DND-41 (cell line): ENCODE measurements around the gene TM9SF4.
"Not testable (repeated sequence)": the region's sequence is repeated elsewhere in the genome, so short reads cannot be mapped to it uniquely, and the experiment has no call there.

ENCODE experiments used
- ATAC-seq: fragments of 200-7000 bp; cut with Tn5 transposase; 3 replicates; pipeline ENCODE4 v1.9.1; 2021; ENCODE audit warnings: low read depth; ENCODE audit not compliant: insufficient read depth
- DNase-seq: peaks from one replicate; pipeline ENCODE4 v3.0.0-alpha.2; 2020
- H2AFZ ChIP-seq: 2 replicates; pipeline ENCODE4 v1.6.0; 2012; ENCODE audit warnings: low read depth, low read length
- H3K27ac ChIP-seq: 2 replicates; pipeline ENCODE4 v1.5.1; 2012; ENCODE audit warnings: low read length, inconsistent platforms
- H3K27me3 ChIP-seq: fragments of 200-600 bp; sonication (generic); 2 replicates; pipeline ENCODE4 v1.6.0; 2012; ENCODE audit warnings: low read length, mild to moderate bottlenecking, inconsistent platforms; ENCODE audit not compliant: insufficient read depth, poor library complexity
- H3K36me3 ChIP-seq: 2 replicates; pipeline ENCODE4 v1.5.1; 2012; ENCODE audit warnings: low read length, inconsistent platforms; ENCODE audit not compliant: insufficient read depth
- H3K4me1 ChIP-seq: 2 replicates; pipeline ENCODE4 v1.5.1; 2012; ENCODE audit warnings: mild to moderate bottlenecking, low read length; ENCODE audit not compliant: insufficient read depth
- H3K4me2 ChIP-seq: 2 replicates; pipeline ENCODE4 v1.6.0; 2012; ENCODE audit warnings: mild to moderate bottlenecking, moderate library complexity, low read length, inconsistent platforms; ENCODE audit not compliant: insufficient read depth
- H3K4me3 ChIP-seq, 2 experiments: fragments of 200-600 bp in 1 of 2; shearing (Covaris generic) in 1 of 2; 2 replicates each; pipeline ENCODE4 v1.5.1; 2012 to 2016; ENCODE audit warnings: inconsistent platforms in 2 of 2, low read length in 2 of 2, mild to moderate bottlenecking in 2 of 2, low read depth in 1 of 2, moderate library complexity in 1 of 2
- H3K79me2 ChIP-seq: 2 replicates; pipeline ENCODE4 v1.6.0; 2012; ENCODE audit warnings: low read length, inconsistent platforms; ENCODE audit not compliant: insufficient read depth
- H3K9ac ChIP-seq: 2 replicates; pipeline ENCODE4 v1.6.0; 2012; ENCODE audit warnings: low read depth, mild to moderate bottlenecking, inconsistent platforms, low read length, moderate library complexity
- H3K9me3 ChIP-seq: 2 replicates; pipeline ENCODE4 v1.5.1; 2012; ENCODE audit warnings: low read length, moderate library complexity, mild to moderate bottlenecking, inconsistent platforms; ENCODE audit not compliant: insufficient read depth, severe bottlenecking
- H4K20me1 ChIP-seq: 2 replicates; pipeline ENCODE4 v1.6.0; 2012; ENCODE audit warnings: low read length; ENCODE audit not compliant: insufficient read depth
- EZH2 ChIP-seq: IDR thresholded peaks from 3 replicates; pipeline ENCODE4 v1.6.1; 2012; ENCODE audit warnings: borderline replicate concordance, low read depth, mild to moderate bottlenecking, moderate library complexity, low read length, inconsistent platforms; ENCODE audit not compliant: severe bottlenecking
- TF ChIP-seq, protein P1 (sequence below): IDR thresholded peaks from 2 replicates; pipeline ENCODE4 v1.5.1; 2012; ENCODE audit warnings: borderline replicate concordance, low read length, moderate library complexity, mild to moderate bottlenecking; ENCODE audit not compliant: poor library complexity, severe bottlenecking; ENCODE audit errors: extremely low read depth

Gene TM9SF4

DNA sequence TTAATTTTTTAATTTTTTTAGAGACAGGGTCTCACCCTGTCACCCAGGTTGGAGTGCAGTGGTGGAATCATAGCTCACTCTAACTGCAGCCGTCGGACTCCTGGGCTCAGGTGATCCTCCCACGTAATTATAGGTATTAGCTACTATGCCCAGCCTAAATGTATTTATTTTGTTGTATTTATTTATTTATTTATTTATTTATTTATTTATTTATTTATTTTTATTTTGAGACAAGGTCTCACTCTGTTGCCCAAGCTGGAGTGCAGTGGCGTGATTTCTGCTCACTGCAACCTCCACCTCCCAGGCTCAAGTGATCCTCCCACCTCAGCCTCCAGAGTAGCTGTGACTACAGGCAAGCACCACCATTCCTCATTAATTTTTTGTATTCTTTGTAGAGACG is 8.9 kb downstream of the TM9SF4 start:
- not testable (repeated sequence) for H3K4me2 ChIP-seq, H3K4me3 ChIP-seq, H3K4me1 ChIP-seq, H3K27ac ChIP-seq, H3K27me3 ChIP-seq, DNase-seq, H3K9ac ChIP-seq, H2AFZ ChIP-seq, ATAC-seq, H3K9me3 ChIP-seq
- Histone ChIP-seq H4K20me1 (peaks cover 26% of the 10 kb centered on the region), H3K79me2 (peaks cover 80% of the 10 kb centered on the region), H3K36me3 (peaks cover 14% of the 10 kb centered on the region; the same call in 1 of the 2 replicates)

DNA sequence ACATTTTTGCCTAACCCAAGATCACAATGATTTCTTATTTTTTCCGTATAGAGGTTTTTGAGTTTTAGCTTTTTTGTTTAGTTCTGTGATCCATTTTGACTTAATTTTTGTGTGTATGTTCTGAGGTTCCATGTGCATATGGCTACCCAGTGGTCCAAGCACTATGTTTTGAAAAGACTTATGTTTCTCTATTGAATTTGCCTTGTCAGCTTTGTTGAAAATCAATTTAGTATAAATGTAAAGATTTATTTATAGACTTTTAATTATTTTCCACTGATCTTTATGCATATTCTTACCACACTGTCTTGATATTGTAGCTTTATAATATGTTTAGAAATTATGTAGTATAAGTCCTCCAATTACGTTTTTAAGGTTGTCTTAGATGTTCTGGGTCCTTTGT is 10.2 kb downstream of the TM9SF4 start:
- TF ChIP-seq, protein P1, sequence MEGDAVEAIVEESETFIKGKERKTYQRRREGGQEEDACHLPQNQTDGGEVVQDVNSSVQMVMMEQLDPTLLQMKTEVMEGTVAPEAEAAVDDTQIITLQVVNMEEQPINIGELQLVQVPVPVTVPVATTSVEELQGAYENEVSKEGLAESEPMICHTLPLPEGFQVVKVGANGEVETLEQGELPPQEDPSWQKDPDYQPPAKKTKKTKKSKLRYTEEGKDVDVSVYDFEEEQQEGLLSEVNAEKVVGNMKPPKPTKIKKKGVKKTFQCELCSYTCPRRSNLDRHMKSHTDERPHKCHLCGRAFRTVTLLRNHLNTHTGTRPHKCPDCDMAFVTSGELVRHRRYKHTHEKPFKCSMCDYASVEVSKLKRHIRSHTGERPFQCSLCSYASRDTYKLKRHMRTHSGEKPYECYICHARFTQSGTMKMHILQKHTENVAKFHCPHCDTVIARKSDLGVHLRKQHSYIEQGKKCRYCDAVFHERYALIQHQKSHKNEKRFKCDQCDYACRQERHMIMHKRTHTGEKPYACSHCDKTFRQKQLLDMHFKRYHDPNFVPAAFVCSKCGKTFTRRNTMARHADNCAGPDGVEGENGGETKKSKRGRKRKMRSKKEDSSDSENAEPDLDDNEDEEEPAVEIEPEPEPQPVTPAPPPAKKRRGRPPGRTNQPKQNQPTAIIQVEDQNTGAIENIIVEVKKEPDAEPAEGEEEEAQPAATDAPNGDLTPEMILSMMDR, result no peak
- no peak for TF ChIP-seq EZH2
- no peak overlapping the region for H3K4me3 ChIP-seq
- H3K4me2 ChIP-seq, result no peak overlapping the region
- peaks cover 78% of the 10 kb centered on the region for H3K79me2 ChIP-seq
- H2AFZ ChIP-seq, result no peak overlapping the region
- ATAC-seq (no peak), DNase-seq (no peak)
- no peak overlapping the region for H3K9ac ChIP-seq
- peaks cover 18% of the 10 kb centered on the region; the same call in 1 of the 2 replicates for H3K36me3 ChIP-seq
- H3K27ac ChIP-seq, result no peak overlapping the region
- H3K4me1 ChIP-seq, result no peaks in the 10 kb centered on the region
- no peaks in the 10 kb centered on the region for H3K27me3 ChIP-seq
- peaks cover 24% of the 10 kb centered on the region for H4K20me1 ChIP-seq
- H3K9me3 ChIP-seq, result peaks cover 4% of the 10 kb centered on the region

DNA sequence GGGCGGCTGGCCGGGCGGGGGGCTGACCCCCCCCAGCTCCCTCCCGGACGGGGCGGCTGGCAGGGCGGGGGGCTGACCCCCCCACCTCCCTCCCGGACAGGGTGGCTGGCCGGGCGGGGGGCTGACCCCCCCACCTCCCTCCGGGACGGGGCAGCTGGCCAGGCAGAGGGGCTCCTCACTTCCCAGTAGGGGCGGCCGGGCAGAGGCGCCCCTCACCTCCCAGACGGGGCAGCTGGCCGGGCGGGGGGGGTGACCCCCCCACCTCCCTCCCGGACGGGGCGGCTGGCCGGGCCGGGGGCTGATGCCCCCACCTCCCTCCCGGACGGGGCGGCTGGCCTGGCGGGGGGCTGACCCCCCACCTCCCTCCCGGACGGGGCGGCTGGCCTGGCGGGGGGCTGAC is 12.4 kb downstream of the TM9SF4 start:
- not testable (repeated sequence) for H3K27ac ChIP-seq, H3K9ac ChIP-seq, H3K4me2 ChIP-seq, DNase-seq, H3K4me3 ChIP-seq, H2AFZ ChIP-seq, H3K4me1 ChIP-seq, H3K27me3 ChIP-seq, H3K9me3 ChIP-seq, ATAC-seq
- peaks cover 77% of the 10 kb centered on the region for H3K79me2 ChIP-seq
- H3K36me3 ChIP-seq, result peaks cover 22% of the 10 kb centered on the region
- H4K20me1 ChIP-seq, result peaks cover 28% of the 10 kb centered on the region; the same call in 1 of the 2 replicates

DNA sequence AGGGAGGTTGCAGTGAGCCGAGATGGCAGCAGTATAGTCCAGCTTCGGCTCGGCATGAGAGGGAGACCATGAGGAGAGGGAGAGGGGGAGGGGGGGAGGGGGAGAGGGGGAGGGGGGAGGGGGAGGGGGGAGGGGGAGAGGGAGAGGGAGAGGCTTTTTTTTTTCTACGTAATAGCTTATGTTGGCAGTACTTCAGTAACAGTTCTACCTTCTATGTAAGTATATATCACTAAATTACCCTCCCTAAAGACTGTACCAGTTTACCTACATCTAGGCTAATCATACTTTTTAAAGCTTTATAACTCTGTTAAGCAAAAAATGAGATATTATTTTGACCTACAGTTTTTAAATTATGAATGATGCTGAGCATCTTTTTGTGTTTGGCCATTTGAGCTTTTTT is 13.6 kb downstream of the TM9SF4 start:
- H4K20me1 ChIP-seq, result peaks cover 37% of the 10 kb centered on the region; the same call in 1 of the 2 replicates
- no peak for TF ChIP-seq EZH2
- TF ChIP-seq, protein P1, result no peak
- peaks cover 77% of the 10 kb centered on the region for H3K79me2 ChIP-seq

More for the DNA sequence above, 13.6 kb downstream of the TM9SF4 start:
- H3K4me1 ChIP-seq, result no peaks in the 10 kb centered on the region
- H3K27ac ChIP-seq, result no peak overlapping the region
- peaks cover 22% of the 10 kb centered on the region for H3K36me3 ChIP-seq
- H2AFZ ChIP-seq, result no peak overlapping the region
- no peak overlapping the region for H3K9ac ChIP-seq
- H3K27me3 ChIP-seq, result no peaks in the 10 kb centered on the region
- H3K4me2 ChIP-seq, result no peak overlapping the region
- H3K4me3 ChIP-seq, result no peak overlapping the region
- DNase-seq (no peak), ATAC-seq (no peak)
- peaks cover 4% of the 10 kb centered on the region for H3K9me3 ChIP-seq
